ACC112 (cell line): ENCODE data around the gene MINK1.
"Not testable (repeated sequence)": the region's sequence is repeated elsewhere in the genome, so short reads cannot be mapped to it uniquely, and the experiment has no call there.

Source experiments
- H2AFZ ChIP-seq: fragments of 200-600 bp; sonication (generic); one replicate; pipeline ENCODE4 v1.6.0; 2017; ENCODE audit warnings: antibody characterized with exemption, low read length; ENCODE audit not compliant: unreplicated experiment
- H3K27ac ChIP-seq: fragments of 200-600 bp; sonication (generic); 2 replicates; pipeline ENCODE4 v1.5.1; 2014; ENCODE audit warnings: low read depth, mild to moderate bottlenecking, antibody characterized with exemption, low read length, moderate library complexity
- H3K27me3 ChIP-seq: fragments of 200-600 bp; sonication (generic); 2 replicates; pipeline ENCODE4 v1.6.1; 2014; ENCODE audit warnings: mild to moderate bottlenecking, antibody characterized with exemption, low read length, moderate library complexity, mixed read lengths; ENCODE audit not compliant: insufficient read depth
- H3K36me3 ChIP-seq: fragments of 200-600 bp; sonication (generic); 2 replicates; pipeline ENCODE4 v1.6.1; 2016; ENCODE audit warnings: mild to moderate bottlenecking, antibody characterized with exemption, low read length, moderate library complexity, mixed read lengths; ENCODE audit not compliant: insufficient read depth
- H3K4me1 ChIP-seq: fragments of 200-600 bp; sonication (generic); one replicate; pipeline ENCODE4 v1.6.1; 2016; ENCODE audit warnings: low read length, mixed read lengths; ENCODE audit not compliant: insufficient read depth, unreplicated experiment, control insufficient read depth
- H3K4me3 ChIP-seq: fragments of 200-600 bp; sonication (generic); 2 replicates; pipeline ENCODE4 v1.5.1; 2014; ENCODE audit warnings: mild to moderate bottlenecking, low read depth, low read length
- H3K79me2 ChIP-seq: fragments of 200-600 bp; sonication (generic); one replicate; pipeline ENCODE4 v1.6.0; 2016; ENCODE audit warnings: low read length; ENCODE audit not compliant: control insufficient read depth, unreplicated experiment, insufficient read depth

Gene MINK1

DNA sequence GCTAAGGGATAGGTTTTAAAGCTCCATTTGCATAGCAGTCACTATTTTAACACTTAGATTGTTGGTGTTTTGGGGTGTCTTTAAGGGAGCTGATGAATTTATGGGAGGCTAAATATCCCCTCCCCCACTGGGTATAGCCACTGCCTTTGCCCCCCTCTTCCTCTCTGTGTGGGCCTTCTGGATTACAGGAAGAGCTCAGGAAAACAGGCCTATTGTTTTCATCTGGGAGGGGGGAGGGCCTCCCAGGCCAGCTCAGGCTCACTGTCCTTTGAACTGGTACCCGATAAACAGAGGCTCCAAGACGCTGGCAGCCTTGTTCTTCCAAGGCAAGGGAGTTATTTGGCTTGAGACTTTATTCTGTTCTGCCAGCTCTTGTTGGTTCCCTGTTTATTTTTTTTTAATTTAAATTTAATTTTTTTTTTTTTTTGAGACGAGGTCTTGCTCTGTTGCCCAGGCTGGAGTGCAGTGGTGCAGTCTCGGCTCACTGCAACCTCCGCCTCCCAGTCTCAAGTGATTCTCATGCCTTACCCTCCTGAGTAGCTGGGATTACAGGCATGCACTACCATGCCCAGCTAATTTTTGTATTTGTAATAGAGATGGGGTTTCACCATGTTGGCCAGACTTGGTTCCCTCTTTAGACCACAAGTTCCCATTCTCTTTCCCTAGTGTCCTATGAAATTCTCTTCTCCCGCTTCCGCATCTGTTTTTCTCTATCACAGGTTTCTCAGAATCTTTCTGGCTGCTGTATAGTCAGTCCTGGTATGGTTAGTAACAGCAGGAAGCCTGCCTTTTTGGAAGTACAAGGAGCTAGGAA lies 25.1 kb downstream of the MINK1 start:
- Histone ChIP-seq H3K4me1 (peaks cover 14% of the 10 kb centered on the region), H3K36me3 (peaks cover 4% of the 10 kb centered on the region; the same call in 1 of the 2 replicates), H3K4me3 (no peak overlapping the region), H3K79me2 (peaks cover 7% of the 10 kb centered on the region), H2AFZ (no peak overlapping the region), H3K27ac (no peak overlapping the region), H3K27me3 (no peaks in the 10 kb centered on the region)

DNA sequence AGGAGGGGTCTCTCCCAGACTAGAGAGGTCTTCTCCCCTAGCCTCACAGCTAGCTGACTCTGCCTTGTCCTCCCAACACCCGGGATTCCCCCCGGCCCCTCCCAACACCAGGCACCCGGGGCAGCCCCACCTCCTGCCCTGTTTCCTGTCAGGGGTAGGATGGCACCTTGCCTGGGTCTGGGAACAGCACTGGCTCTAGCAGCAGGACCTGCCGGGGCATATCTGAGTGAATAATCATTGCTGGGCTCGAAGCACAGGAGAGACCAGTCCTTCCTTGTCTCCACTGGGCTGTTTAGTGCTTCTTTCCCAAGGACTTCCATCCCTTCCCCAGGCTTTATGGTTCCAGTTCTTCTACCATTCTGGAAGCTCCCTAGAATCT lies 25.7 kb downstream of the MINK1 start:
- no peak overlapping the region for H3K4me3 ChIP-seq
- no peak overlapping the region for H2AFZ ChIP-seq
- peaks cover 7% of the 10 kb centered on the region for H3K79me2 ChIP-seq
- no peaks in the 10 kb centered on the region for H3K27me3 ChIP-seq
- H3K27ac ChIP-seq: no peak overlapping the region
- peaks cover 4% of the 10 kb centered on the region; the same call in 1 of the 2 replicates for H3K36me3 ChIP-seq
- peaks cover 14% of the 10 kb centered on the region for H3K4me1 ChIP-seq

DNA sequence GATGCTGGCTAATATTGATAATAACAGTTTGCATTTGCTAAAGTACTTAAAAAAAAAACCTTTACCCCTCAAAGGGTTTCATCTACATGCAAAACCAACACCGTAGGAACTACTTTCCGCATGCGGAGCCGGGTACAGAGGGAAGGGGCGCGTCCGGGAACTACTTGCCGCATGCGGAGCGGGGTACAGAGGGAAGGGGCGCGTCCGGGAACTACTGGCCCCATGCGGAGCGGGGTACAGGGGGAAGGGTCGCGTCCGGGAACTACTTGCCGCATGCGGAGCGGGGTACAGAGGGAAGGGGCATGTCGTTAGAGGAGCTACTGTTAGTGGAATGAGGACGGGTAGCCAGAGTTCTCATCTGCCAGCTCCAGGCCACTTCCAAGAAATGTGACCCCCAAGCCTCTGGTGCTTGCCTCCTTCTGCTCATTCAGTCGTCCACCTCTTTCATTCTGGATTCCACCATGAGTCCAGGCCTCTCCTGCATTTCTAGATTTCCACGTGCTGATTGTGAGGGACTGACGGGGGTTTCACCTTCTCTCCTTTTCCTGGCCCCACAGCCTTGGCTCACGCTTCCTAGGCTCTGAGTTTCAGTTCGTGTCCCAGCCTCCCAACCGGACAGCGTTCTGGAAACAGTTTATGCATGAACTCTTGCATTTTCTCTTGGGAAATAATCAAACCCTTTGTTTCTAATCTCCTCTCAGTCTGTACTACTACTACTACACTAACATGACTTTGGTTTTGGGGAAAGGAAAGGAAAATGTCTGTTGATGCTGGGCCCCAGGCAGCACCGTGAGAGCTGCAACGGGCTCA lies 26.9 kb downstream of the MINK1 start:
- Histone ChIP-seq H3K4me1 (peaks cover 14% of the 10 kb centered on the region), H2AFZ (no peak overlapping the region), H3K36me3 (peaks cover 4% of the 10 kb centered on the region; the same call in 1 of the 2 replicates), H3K27me3 (no peaks in the 10 kb centered on the region), H3K4me3 (no peak overlapping the region), H3K79me2 (peaks cover 5% of the 10 kb centered on the region), H3K27ac (no peak overlapping the region)

DNA sequence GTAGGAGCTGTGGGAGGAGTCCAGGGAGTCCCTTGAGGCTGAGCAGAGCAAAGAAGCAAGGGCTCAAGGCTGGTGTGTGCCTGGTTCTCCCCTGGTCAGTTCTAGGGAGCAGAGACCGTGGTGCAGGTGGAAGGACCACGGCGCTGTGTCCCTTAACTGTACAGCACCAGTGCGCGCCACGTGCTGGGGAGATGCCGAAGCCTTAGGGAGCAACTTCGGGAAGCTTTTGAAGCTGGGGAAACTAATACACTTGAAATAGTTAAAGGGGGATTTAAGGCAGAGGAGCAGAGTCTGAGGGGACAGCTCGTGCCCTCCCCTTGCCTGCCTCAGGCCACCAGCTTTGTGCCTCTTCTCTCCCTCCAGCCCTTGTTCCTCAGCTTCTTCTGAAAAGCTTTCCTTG lies 27.5 kb downstream of the MINK1 start:
- Histone ChIP-seq H3K27ac (no peak overlapping the region), H3K79me2 (peaks cover 5% of the 10 kb centered on the region), H3K4me1 (peaks cover 14% of the 10 kb centered on the region), H2AFZ (no peak overlapping the region), H3K4me3 (no peak overlapping the region), H3K36me3 (peaks cover 4% of the 10 kb centered on the region; the same call in 1 of the 2 replicates), H3K27me3 (no peaks in the 10 kb centered on the region)

DNA sequence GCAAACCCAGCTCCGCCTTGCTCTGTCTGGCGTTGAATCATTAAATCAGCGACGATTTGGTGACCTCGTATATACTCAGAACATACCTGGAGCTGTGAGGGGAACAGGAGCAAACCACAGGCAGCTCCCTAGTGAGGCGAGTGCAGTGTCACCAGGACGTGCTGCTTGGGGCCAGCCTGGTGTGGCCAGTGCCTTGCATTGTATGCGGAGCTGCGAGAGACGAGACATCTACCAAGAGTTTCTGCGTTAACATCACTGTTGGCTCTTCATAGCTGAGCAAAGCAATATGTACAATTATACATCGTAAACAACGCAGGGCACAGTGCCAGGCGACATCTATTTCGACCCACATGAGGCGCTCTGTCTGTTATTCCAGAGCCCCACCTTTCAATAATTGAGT lies 27.9 kb downstream of the MINK1 start:
- no peak overlapping the region for H2AFZ ChIP-seq

DNA sequence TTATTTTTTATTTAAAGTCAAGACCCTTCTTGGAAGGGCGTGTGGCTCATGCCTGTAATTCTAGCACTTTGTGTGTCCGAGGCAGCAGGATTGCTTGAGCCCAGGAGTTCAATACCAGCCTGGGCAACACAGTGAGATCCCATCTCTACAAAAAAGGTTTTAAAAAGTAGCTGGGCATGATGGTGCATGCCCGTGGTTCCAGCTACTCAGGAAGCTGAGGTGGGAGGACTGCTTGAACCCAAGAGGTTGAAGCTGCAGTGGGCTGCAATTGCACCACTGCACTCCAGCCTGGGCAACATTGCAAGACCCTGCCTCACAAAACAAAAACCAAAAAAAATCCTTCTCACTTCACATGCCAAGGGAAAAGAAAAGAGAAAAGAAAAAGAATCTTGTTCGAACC lies 29.6 kb downstream of the MINK1 start:
- H3K27me3 ChIP-seq: no peaks in the 10 kb centered on the region
- H3K27ac ChIP-seq: no peak overlapping the region
- no peak overlapping the region for H3K4me3 ChIP-seq
- H2AFZ ChIP-seq: no peak overlapping the region
- peaks cover 12% of the 10 kb centered on the region for H3K4me1 ChIP-seq
- H3K79me2 ChIP-seq: no peaks in the 10 kb centered on the region
- H3K36me3 ChIP-seq: peaks cover 4% of the 10 kb centered on the region; the same call in 1 of the 2 replicates

More for the DNA sequence above, 27.9 kb downstream of the MINK1 start:
- peaks cover 3% of the 10 kb centered on the region for H3K79me2 ChIP-seq
- no peak overlapping the region for H3K4me3 ChIP-seq
- H3K27me3 ChIP-seq: no peaks in the 10 kb centered on the region
- peaks cover 14% of the 10 kb centered on the region for H3K4me1 ChIP-seq
- peaks cover 4% of the 10 kb centered on the region; the same call in 1 of the 2 replicates for H3K36me3 ChIP-seq
- no peak overlapping the region for H3K27ac ChIP-seq

DNA sequence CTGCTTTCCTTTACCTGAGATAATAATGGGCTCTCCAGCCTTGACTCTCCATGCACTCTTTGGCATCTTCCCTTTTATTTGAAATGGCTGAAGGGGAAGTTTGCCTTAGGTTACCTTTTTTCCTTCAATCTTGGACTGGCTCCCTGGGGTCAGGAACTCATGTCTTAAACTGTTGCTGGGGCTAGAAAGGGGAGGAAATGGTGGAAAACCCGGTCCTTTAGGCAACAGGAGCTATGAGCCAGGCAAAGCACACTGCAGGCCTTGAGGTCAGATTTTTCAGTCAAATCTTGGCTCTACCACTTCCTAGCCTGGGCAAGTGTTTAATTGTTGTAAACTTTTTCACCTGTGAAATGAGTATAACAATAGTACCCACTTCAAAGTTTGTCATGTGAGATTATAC lies 30.2 kb downstream of the MINK1 start:
- Histone ChIP-seq H2AFZ (no peak overlapping the region), H3K36me3 (peaks cover 4% of the 10 kb centered on the region; the same call in 1 of the 2 replicates), H3K27ac (no peak overlapping the region), H3K4me3 (no peak overlapping the region), H3K79me2 (no peaks in the 10 kb centered on the region), H3K27me3 (no peaks in the 10 kb centered on the region), H3K4me1 (peaks cover 7% of the 10 kb centered on the region)

DNA sequence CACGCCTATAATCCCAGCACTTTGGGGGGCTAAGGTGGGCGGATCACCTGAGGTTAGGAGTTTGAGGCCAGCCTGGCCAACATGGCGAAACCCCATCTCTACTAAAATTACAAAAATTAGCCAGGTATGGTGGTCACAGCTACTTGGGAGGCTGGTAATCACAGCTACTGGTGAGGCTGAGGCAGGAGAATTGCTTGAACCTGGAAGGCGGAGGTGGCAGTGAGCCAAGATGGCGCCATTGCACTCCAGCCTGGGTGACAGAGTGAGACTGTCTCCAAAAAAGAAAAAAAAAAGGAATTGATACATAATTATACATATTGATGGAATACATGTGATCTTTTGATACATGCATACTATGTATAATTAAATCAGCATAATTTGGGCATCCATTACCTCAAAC lies 34.4 kb downstream of the MINK1 start:
- H3K4me3 ChIP-seq, H3K36me3 ChIP-seq, H3K79me2 ChIP-seq, H3K27ac ChIP-seq, H3K27me3 ChIP-seq, H2AFZ ChIP-seq, H3K4me1 ChIP-seq: not testable (repeated sequence)

DNA sequence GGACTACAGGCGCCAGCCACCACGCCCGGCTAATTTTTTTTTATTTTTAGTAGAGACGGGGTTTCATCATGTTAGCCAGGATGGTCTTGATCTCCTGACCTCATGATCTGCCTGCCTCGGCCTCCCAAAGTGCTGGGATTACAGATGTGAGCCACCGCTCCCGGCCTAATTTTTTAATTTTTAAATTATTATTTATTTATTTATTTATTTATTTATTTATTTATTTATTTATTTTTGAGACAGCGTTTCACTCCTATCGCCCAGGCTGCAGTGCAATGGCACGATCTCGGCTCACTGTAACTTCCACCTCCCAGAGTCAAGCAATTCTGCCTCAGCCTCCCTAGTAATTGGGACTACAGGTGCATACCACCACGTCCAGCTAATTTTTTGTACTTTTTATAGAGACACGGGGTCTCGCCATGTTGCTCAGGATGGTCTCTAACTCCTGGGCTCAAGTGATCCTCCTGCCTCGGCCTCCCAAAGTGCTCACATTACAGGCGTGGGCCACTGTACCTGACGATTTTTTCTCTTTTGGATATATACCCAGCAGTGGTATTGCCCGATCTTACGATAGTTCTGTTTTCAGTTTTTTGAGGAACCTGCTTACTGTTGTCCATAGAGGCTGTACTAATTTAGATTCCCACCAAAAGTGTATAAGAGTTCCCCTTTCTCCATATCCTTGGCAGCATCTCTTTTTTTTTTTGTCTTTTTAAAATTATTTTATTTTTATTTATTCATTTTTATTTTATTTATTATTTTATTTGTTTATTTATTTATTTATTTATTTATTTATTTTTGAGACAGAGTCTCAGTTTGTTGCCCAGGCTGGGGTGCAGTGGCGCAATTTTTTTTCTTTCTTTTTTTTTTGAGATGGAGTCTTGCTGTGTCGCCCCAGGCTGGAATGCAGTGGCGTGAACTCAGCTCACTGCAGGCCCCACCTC lies 36.2 kb downstream of the MINK1 start:
- H3K27ac ChIP-seq, H3K27me3 ChIP-seq, H3K36me3 ChIP-seq, H3K4me3 ChIP-seq, H3K4me1 ChIP-seq, H3K79me2 ChIP-seq, H2AFZ ChIP-seq: not testable (repeated sequence)

DNA sequence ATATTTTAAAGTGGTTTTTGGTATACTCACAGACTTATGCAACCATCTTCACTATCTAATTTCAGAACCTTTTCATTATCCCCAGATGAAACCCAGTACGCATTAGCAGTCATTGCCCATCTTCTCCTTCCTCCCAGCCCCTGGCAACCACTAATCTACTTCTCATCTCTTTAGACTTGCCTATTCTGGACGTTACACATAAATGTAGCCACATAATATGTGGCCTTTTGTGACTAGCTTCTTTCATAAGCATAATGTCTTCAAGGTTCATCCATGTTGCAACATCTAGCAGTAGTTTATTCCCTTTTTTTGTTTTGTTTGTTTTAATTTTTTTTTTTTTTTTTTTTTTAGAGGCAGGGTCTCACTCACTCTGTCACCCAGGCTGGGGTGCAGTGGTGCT lies 37.7 kb downstream of the MINK1 start:
- Histone ChIP-seq H3K4me3 (no peak overlapping the region), H3K79me2 (peaks cover 2% of the 10 kb centered on the region), H3K4me1 (no peaks in the 10 kb centered on the region), H3K27me3 (no peaks in the 10 kb centered on the region), H2AFZ (no peak overlapping the region), H3K27ac (no peak overlapping the region), H3K36me3 (no peaks in the 10 kb centered on the region)
